ENCODE measurements around the gene HOGA1. TPM values are rescaled to one million over a fixed set of nuclear protein-coding genes. Genes with fewer than 3 reads are reported as not detected.

HOGA1 gene
- total and polyA plus RNA-seq, 2 of the 13 experiments (the other 11 are each of a cell fraction or from before 2014, with no cell fraction given): 7.6 to 19.5 TPM

DNA sequence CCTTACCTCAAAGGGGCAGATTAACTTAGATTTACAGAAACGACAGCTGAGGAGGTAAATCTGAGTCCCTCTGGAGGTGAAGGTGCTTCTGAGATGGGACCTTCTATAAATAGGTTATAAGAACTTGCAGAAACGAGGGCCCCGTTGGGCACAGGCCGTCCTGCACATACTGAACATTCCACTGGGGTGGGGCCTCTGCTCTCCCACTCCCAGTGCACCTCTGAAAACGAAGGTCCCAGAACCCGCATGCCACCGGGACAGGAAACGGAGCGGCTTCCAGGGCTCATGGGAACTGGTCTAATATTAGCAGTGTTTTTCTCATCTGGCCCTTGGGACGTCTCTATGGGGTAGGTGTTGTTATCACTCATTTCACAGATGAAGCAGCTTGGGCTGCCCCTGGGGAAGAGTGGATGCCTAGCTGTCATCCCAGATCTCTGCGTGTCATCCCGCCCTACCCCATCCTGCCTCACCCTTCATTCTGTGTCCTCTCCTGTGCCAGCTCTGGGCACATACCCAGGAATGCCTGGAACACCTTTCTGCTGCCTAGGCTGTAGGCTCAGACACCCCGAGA, 24.9 kb downstream of the HOGA1 start:
- Histone ChIP-seq H3K9ac (ENCODE audit: insufficient read depth, low read depth, low read length) (no peak overlapping the region), H3K27me3 (ENCODE audit: control insufficient read depth in 1 of 2, insufficient read depth in 2 of 2, low read length in 2 of 2) (no peaks in the 10 kb centered on the region), H3K4me1 (ENCODE audit: insufficient read depth, low read length) (no peaks in the 10 kb centered on the region), H3K27ac (ENCODE audit: extremely low read length, insufficient read depth, low read length) (no peak overlapping the region), H4K20me1 (ENCODE audit: insufficient read depth, low read length) (no peaks in the 10 kb centered on the region), H3K36me3 (replicated peaks in 1 of 2; ENCODE audit: control insufficient read depth in 1 of 2, insufficient read depth in 2 of 2, low read length in 2 of 2) (no peaks in the 10 kb centered on the region), H3K4me3 (replicated peaks in 1 of 3; ENCODE audit: insufficient read depth in 1 of 3, low read depth in 2 of 3, low read length in 3 of 3) (no peak overlapping the region), H3K9me3 (ENCODE audit: low read length) (no peaks in the 10 kb centered on the region), H3K79me2 (ENCODE audit: insufficient read depth, low read length) (no peaks in the 10 kb centered on the region), H2AFZ (ENCODE audit: low read length) (no peak overlapping the region), H3K4me2 (ENCODE audit: low read depth, low read length) (no peak overlapping the region)
- TF ChIP-seq ZNF260 (CRISPR knock-in tag; IDR thresholded peaks at IDR 0.05; ENCODE audit: borderline replicate concordance, low read depth): no peak
- no peak for TF ChIP-seq ZNF501 (CRISPR knock-in tag; IDR thresholded peaks at IDR 0.05)
- TF ChIP-seq, protein P1, sequence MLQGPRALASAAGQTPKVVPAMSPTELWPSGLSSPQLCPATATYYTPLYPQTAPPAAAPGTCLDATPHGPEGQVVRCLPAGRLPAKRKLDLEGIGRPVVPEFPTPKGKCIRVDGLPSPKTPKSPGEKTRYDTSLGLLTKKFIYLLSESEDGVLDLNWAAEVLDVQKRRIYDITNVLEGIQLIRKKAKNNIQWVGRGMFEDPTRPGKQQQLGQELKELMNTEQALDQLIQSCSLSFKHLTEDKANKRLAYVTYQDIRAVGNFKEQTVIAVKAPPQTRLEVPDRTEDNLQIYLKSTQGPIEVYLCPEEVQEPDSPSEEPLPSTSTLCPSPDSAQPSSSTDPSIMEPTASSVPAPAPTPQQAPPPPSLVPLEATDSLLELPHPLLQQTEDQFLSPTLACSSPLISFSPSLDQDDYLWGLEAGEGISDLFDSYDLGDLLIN (CRISPR knock-in tag; IDR thresholded peaks at IDR 0.05; ENCODE audit: borderline replicate concordance): no peak
- no peak for TF ChIP-seq PLRG1 (conservative IDR thresholded peaks at IDR 0.05)
- no peak for TF ChIP-seq ZNF441 (CRISPR knock-in tag; IDR thresholded peaks at IDR 0.05; ENCODE audit: borderline replicate concordance)
- TF ChIP-seq SRY (CRISPR knock-in tag; IDR thresholded peaks at IDR 0.05): no peak
- no peak for TF ChIP-seq CBX5 (CRISPR knock-in tag; IDR thresholded peaks at IDR 0.05; ENCODE audit: borderline replicate concordance)
- TF ChIP-seq BORCS8-MEF2B (CRISPR knock-in tag; IDR thresholded peaks at IDR 0.05): no peak
- no peak for TF ChIP-seq ZNF780A (CRISPR knock-in tag; IDR thresholded peaks at IDR 0.05)
- no peak for TF ChIP-seq YY1 (IDR thresholded peaks at IDR 0.05; ENCODE audit: insufficient read depth, insufficient replicate concordance, low read depth, low read length)
- in situ Hi-C loops (cut with HindIII; ENCODE audit: extremely low pct_ligation_motif_present, low pct_unique_long_range_greater_than_20kb): no loop called here
- BruUV-seq (replicated peaks): no TSS peak
- no peak for DNase-seq (ENCODE audit: low spot score)
- FAIRE-seq: no peak
- 92% methylated on average over 13 of the region's 13 CpGs for WGBS (ENCODE audit: low lambda C conversion rate)
- ATAC-seq: no peak
- intact Hi-C loops (cut with micrococcal nuclease; ENCODE audit: unreplicated experiment): no loop called here
- ChIA-PET POLR2A (interaction anchor here (1.6 kb wide), 1 partner anchor 25 kb away, joined by 4 read pairs; the partner anchor contains the start of gene HOGA1), CTCF (ENCODE audit: low intra/inter-chr PET ratio, low total read pairs) (interaction anchor here (1.1 kb wide), 1 partner anchor 36 kb away, joined by 4 read pairs; no protein-coding TSS in a partner anchor)

All from HepG2 (cell line).